CD14-positive monocyte (primary cell): Measurements from ENCODE around the gene CACNB2. TPM values are rescaled to one million over a fixed set of nuclear protein-coding genes. Genes with fewer than 3 reads are reported as not detected.

Experiments
- DNase-seq, 3 donors: peaks; one replicate each; pipeline ENCODE4 v3.0.0-alpha.2; 2011 to 2022
- H2AFZ ChIP-seq: 2 replicates; pipeline ENCODE4 v1.6.0; 2012; ENCODE audit warnings: mild to moderate bottlenecking, low read depth, low read length, inconsistent platforms; ENCODE audit not compliant: insufficient read depth, poor library complexity, severe bottlenecking
- H3K27ac ChIP-seq, 2 donors: 1 replicate in 1 of 2; 2 replicates in 1 of 2; pipeline ENCODE4 v1.5.1; 2012 to 2013; ENCODE audit warnings: low read length in 2 of 2, control low read depth in 1 of 2, inconsistent platforms in 1 of 2, low read depth in 1 of 2, mild to moderate bottlenecking in 1 of 2
- H3K27me3 ChIP-seq, 2 donors: one replicate each; pipeline versions ENCODE4 v1.6.0 to v1.6.1; 2011 to 2013; ENCODE audit warnings: low read length in 2 of 2; ENCODE audit not compliant: control insufficient read depth in 2 of 2, insufficient read depth in 2 of 2
- H3K36me3 ChIP-seq, 2 donors: replicated peaks in 1 of 2; 1 replicate in 1 of 2; 2 replicates in 1 of 2; pipeline versions ENCODE4 v1.5.1 to v1.6.1; 2012 to 2013; ENCODE audit warnings: low read length in 2 of 2, control low read depth in 1 of 2, inconsistent platforms in 1 of 2, mild to moderate bottlenecking in 1 of 2; ENCODE audit not compliant: insufficient read depth in 2 of 2, control insufficient read depth in 1 of 2
- H3K4me1 ChIP-seq, 2 donors: 1 replicate in 1 of 2; 2 replicates in 1 of 2; pipeline versions ENCODE4 v1.5.1 to v1.6.1; 2012 to 2013; ENCODE audit warnings: low read length in 2 of 2, control low read depth in 1 of 2, inconsistent platforms in 1 of 2, mild to moderate bottlenecking in 1 of 2, moderate library complexity in 1 of 2; ENCODE audit not compliant: insufficient read depth in 2 of 2, control insufficient read depth in 1 of 2
- H3K4me2 ChIP-seq: replicated peaks from 2 replicates; pipeline ENCODE3; 2012; ENCODE audit warnings: low read length, moderate library complexity, mild to moderate bottlenecking; ENCODE audit not compliant: poor library complexity, severe bottlenecking; ENCODE audit errors: extremely low read depth
- H3K4me3 ChIP-seq, 3 experiments: fragments of 200-600 bp in 1 of 3; sonication (generic) in 1 of 3; replicated peaks in 1 of 3; 1 replicate in 2 of 3; 2 replicates in 1 of 3; pipeline ENCODE4 v1.5.1; 2011 to 2013; ENCODE audit warnings: low read length in 3 of 3, mild to moderate bottlenecking in 3 of 3, control low read depth in 2 of 3, low read depth in 2 of 3, inconsistent platforms in 1 of 3, moderate library complexity in 1 of 3
- H3K79me2 ChIP-seq: 2 replicates; pipeline ENCODE4 v1.6.0; 2012; ENCODE audit warnings: mild to moderate bottlenecking, control low read depth, inconsistent platforms, low read length, moderate library complexity; ENCODE audit not compliant: insufficient read depth
- H3K9ac ChIP-seq: 2 replicates; pipeline ENCODE4 v1.6.0; 2017; ENCODE audit warnings: low read length, mild to moderate bottlenecking; ENCODE audit not compliant: insufficient read depth, poor library complexity, severe bottlenecking
- H3K9me3 ChIP-seq, 2 donors: replicated peaks in 1 of 2; 1 replicate in 1 of 2; 2 replicates in 1 of 2; pipeline versions ENCODE4 v1.5.1 to v1.6.1; 2012 to 2013; ENCODE audit warnings: low read length in 2 of 2, control low read depth in 1 of 2; ENCODE audit not compliant: control insufficient read depth in 1 of 2, insufficient read depth in 1 of 2
- H4K20me1 ChIP-seq: 2 replicates; pipeline ENCODE4 v1.6.0; 2012; ENCODE audit warnings: mild to moderate bottlenecking, low read length, control low read depth, moderate library complexity; ENCODE audit not compliant: insufficient read depth
- H3K27ac Mint-ChIP-seq, 7 donors: one replicate each; pipeline ENCODE4 v1.8.0; 2020; ENCODE audit warnings: mild to moderate bottlenecking in 7 of 7, mixed read lengths in 7 of 7, moderate library complexity in 6 of 7, inconsistent platforms in 2 of 7
- H3K27me3 Mint-ChIP-seq, 3 donors: one replicate each; pipeline ENCODE4 v1.8.0; 2021 to 2022; ENCODE audit warnings: low read depth in 3 of 3, mild to moderate bottlenecking in 3 of 3, mixed read lengths in 3 of 3, moderate library complexity in 3 of 3, inconsistent platforms in 1 of 3
- H3K36me3 Mint-ChIP-seq, 2 donors: one replicate each; pipeline ENCODE4 v1.8.0; 2020; ENCODE audit warnings: mixed read lengths in 2 of 2, inconsistent platforms in 1 of 2, mild to moderate bottlenecking in 1 of 2
- H3K4me1 Mint-ChIP-seq: one replicate; pipeline ENCODE4 v1.8.0; 2020; ENCODE audit warnings: mild to moderate bottlenecking, mixed read lengths
- H3K4me3 Mint-ChIP-seq, 2 donors: one replicate each; pipeline ENCODE4 v1.8.0; 2020; ENCODE audit warnings: mild to moderate bottlenecking in 2 of 2, mixed read lengths in 2 of 2, moderate library complexity in 1 of 2
- H3K9me3 Mint-ChIP-seq, 7 donors: one replicate each; pipeline ENCODE4 v1.8.0; 2020 to 2022; ENCODE audit warnings: mixed read lengths in 7 of 7, mild to moderate bottlenecking in 6 of 7, moderate library complexity in 6 of 7, inconsistent platforms in 2 of 7
- WGBS: methylation state at CpG from one replicate; pipeline ENCODE4 v1.1.5; 2013; ENCODE audit warnings: missing lambda C conversion rate; ENCODE audit not compliant: insufficient coverage; 5-methylcytosine and 5-hydroxymethylcytosine counted together
- intact Hi-C, 2 donors: fragments of 100-400 bp; cut with micrococcal nuclease; formaldehyde crosslinking; loops; one replicate each; pipeline versions ENCODE4 v1.15.0 to v1.15.1; 2023
- polyA plus RNA-seq, 3 donors: library from polyadenylated mRNA; depleted of rRNA in 1 of 3; unstranded in 2 of 3; stranded (reverse) in 1 of 3; fragments of 300-500 nt in 2 of 3; fragments of >200 nt in 1 of 3; fragmentation: Illumina TruSeq in 2 of 3; gene quantifications; 1 replicate in 2 of 3; 2 replicates in 1 of 3; pipeline ENCODE4 v1.2.3, GENCODE V29; 2012 to 2021
- TF ChIP-seq, protein P1 (sequence below): fragments of 200-600 bp; IDR thresholded peaks from one replicate; pipeline ENCODE4 v1.8.0; 2022; ENCODE audit warnings: antibody characterized with exemption, mild to moderate bottlenecking

Gene CACNB2
- polyA plus RNA-seq, 3 donors = 0.05 TPM; not detected in 2

DNA sequence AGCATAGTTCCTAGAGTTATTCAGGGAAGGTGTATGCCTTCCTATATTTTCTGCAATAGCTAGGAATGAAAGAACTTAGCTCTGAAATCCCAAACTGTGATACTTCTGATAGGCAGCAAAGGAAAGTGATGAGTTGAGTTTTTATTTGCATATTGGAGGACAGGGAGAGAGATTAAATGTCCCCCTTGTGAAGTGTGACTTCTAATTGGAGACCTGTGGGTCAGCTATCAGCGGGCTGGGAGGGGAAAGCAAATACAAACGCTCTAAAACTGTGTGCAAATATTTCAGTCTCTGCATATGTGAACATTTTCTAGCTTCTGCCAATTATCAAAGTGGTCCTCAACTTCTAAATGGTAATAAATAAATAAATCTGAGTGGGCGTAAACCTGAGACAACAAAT, 203.3 kb downstream of the CACNB2 start:
- Histone ChIP-seq H3K4me3 (no peak overlapping the region), H3K4me1 (no peaks in the 10 kb centered on the region), H3K79me2 (no peaks in the 10 kb centered on the region), H3K9ac (no peak overlapping the region), H4K20me1 (no peaks in the 10 kb centered on the region), H3K9me3 (no peaks in the 10 kb centered on the region), H2AFZ (no peak overlapping the region), H3K4me2 (no peak overlapping the region), H3K27ac (no peak overlapping the region), H3K27me3 (no peaks in the 10 kb centered on the region), H3K36me3 (no peaks in the 10 kb centered on the region)
- intact Hi-C loops = no loop called here
- Mint-ChIP-seq H3K27ac (no peak overlapping the region), H3K4me1 (no peaks in the 10 kb centered on the region), H3K36me3 (no peaks in the 10 kb centered on the region), H3K9me3 (peaks cover 0 to 2% (median 0%) of the 10 kb centered on the region in 7 donors), H3K4me3 (no peak overlapping the region), H3K27me3 (peaks cover 2 to 6% (median 4%) of the 10 kb centered on the region in 3 donors)
- no peak for DNase-seq
- TF ChIP-seq, protein P1, sequence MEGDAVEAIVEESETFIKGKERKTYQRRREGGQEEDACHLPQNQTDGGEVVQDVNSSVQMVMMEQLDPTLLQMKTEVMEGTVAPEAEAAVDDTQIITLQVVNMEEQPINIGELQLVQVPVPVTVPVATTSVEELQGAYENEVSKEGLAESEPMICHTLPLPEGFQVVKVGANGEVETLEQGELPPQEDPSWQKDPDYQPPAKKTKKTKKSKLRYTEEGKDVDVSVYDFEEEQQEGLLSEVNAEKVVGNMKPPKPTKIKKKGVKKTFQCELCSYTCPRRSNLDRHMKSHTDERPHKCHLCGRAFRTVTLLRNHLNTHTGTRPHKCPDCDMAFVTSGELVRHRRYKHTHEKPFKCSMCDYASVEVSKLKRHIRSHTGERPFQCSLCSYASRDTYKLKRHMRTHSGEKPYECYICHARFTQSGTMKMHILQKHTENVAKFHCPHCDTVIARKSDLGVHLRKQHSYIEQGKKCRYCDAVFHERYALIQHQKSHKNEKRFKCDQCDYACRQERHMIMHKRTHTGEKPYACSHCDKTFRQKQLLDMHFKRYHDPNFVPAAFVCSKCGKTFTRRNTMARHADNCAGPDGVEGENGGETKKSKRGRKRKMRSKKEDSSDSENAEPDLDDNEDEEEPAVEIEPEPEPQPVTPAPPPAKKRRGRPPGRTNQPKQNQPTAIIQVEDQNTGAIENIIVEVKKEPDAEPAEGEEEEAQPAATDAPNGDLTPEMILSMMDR = no peak
- no CpG with 5 or more reads among the region's 3 CpGs for WGBS

DNA sequence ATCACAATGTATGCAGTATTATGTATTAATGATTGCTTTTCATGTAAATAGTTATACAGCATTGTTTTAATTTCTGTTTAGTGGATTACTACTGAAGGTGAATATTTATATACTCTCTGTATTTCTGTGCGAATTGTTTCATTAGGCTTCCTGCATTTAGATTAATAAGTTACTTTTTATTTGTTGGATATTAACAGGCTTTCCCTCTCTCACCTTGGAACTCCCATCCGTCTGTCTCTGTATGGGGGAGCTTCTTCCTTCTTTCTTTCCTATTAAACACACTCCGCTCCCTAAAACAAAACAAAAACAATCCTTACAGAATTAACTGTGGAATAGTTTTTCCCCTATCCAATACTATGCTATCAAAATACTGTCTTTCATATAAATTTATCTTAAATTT, 205.1 kb downstream of the CACNB2 start:
- WGBS = no CpG with 5 or more reads among the region's 3 CpGs
- intact Hi-C loops = no loop called here
- no peak overlapping the region for H3K27ac ChIP-seq
- TF ChIP-seq, protein P1 = no peak
- Mint-ChIP-seq H3K4me1 (no peaks in the 10 kb centered on the region), H3K9me3 (peaks cover 0 to 3% (median 0%) of the 10 kb centered on the region in 7 donors), H3K36me3 (no peaks in the 10 kb centered on the region), H3K27ac (no peak overlapping the region), H3K27me3 (peaks cover 2 to 5% (median 3%) of the 10 kb centered on the region in 3 donors), H3K4me3 (no peak overlapping the region)
- H3K36me3 ChIP-seq = no peaks in the 10 kb centered on the region
- no peak overlapping the region for H3K9ac ChIP-seq
- no peaks in the 10 kb centered on the region for H4K20me1 ChIP-seq
- DNase-seq = no peak
- H3K4me1 ChIP-seq = no peaks in the 10 kb centered on the region
- no peaks in the 10 kb centered on the region for H3K27me3 ChIP-seq
- no peak overlapping the region for H3K4me2 ChIP-seq
- H2AFZ ChIP-seq = no peak overlapping the region
- no peaks in the 10 kb centered on the region for H3K9me3 ChIP-seq
- H3K4me3 ChIP-seq = no peak overlapping the region
- no peaks in the 10 kb centered on the region for H3K79me2 ChIP-seq
